Measurements from ENCODE around the gene FGD5. TPM values are rescaled to one million over a fixed set of nuclear protein-coding genes. Genes with fewer than 3 reads are reported as not detected.

FGD5 gene
- total and polyA plus RNA-seq, 9 of the 15 experiments (the other 6 are each of a cell fraction or from before 2014, with no cell fraction given), result 0.18 TPM; not detected in 8

- TF ChIP-seq ZNF318 (IDR thresholded peaks at IDR 0.05; ENCODE audit: borderline replicate concordance in 1 of 2, low read depth in 1 of 2) (no peak), ZNF140 (CRISPR knock-in tag; IDR thresholded peaks at IDR 0.05) (no peak), FOXA1 (IDR thresholded peaks at IDR 0.05; ENCODE audit: borderline replicate concordance) (no peak), HMGN3 (IDR thresholded peaks at IDR 0.05; ENCODE audit: borderline replicate concordance, extremely low read depth, insufficient read length, low read depth, low read length) (no peak), FOSL1 (tag; conservative IDR thresholded peaks at IDR 0.05) (no peak), MAFF (IDR thresholded peaks at IDR 0.05; ENCODE audit: low read length) (no peak), BRF1 (IDR thresholded peaks at IDR 0.05; ENCODE audit: borderline replicate concordance, extremely low read depth, insufficient read length) (no peak), ZNF740 (CRISPR knock-in tag; IDR thresholded peaks at IDR 0.05) (no peak), ZNF740 (tag; IDR thresholded peaks at IDR 0.05) (no peak)
Observed at GRCh38 chr3:14798231-14798630, 20.5 kb upstream of the FGD5 start (continued).

Data from K562 (cell line).